PC-3 (cell line): Measurements from ENCODE around the gene OLR1. TPM values are rescaled to one million over a fixed set of nuclear protein-coding genes. Genes with fewer than 3 reads are reported as not detected.

Experiments
- ATAC-seq: fragments of 200-7000 bp; cut with Tn5 transposase; 2 replicates; pipeline ENCODE4 v1.9.1; 2020; ENCODE audit warnings: mild to moderate bottlenecking, moderate library complexity
- BruUV-seq: library from RNA; stranded (reverse); fragments of 400-500 nt; replicated peaks from 2 replicates; lab custom pipeline; 2021; lab: Mats Ljungman, UMichigan
- CTCF ChIA-PET: fragments of 300-600 bp; sonication (Branson Sonifier 250); formaldehyde crosslinking; loops from one replicate; lab custom pipeline; 2022; ENCODE audit warnings: antibody characterized with exemption; lab: Charles Lee
- POLR2A ChIA-PET: fragments of 300-600 bp; sonication (Branson Sonifier 250); formaldehyde crosslinking; loops from one replicate; lab custom pipeline; 2022; ENCODE audit warnings: antibody characterized with exemption; ENCODE audit not compliant: unreplicated experiment; lab: Charles Lee
- DNase-seq: peaks from one replicate; pipeline ENCODE4 v3.0.0-alpha.2; 2015
- H2AFZ ChIP-seq: fragments of 300-600 bp; sonication (generic); 2 replicates; pipeline ENCODE4 v1.6.0; 2016; ENCODE audit warnings: antibody characterized with exemption, low read length
- H3F3A ChIP-seq: fragments of 300-600 bp; sonication (generic); one replicate; pipeline ENCODE4 v1.6.0; 2017; ENCODE audit warnings: antibody characterized with exemption, low read length, control low read depth, mild to moderate bottlenecking; ENCODE audit not compliant: unreplicated experiment
- H3K27ac ChIP-seq: fragments of 300-600 bp; sonication (generic); 2 replicates; pipeline ENCODE4 v1.5.1; 2016; ENCODE audit warnings: mild to moderate bottlenecking, low read length
- H3K27me3 ChIP-seq: fragments of 300-600 bp; sonication (generic); 2 replicates; pipeline ENCODE4 v1.6.1; 2016; ENCODE audit warnings: low read length, mixed read lengths
- H3K36me3 ChIP-seq: fragments of 300-600 bp; sonication (generic); 2 replicates; pipeline ENCODE4 v1.6.1; 2016; ENCODE audit warnings: low read depth, mixed run types, low read length, mixed read lengths
- H3K4me1 ChIP-seq: fragments of 300-600 bp; sonication (generic); 2 replicates; pipeline ENCODE4 v1.5.1; 2016; ENCODE audit warnings: low read length; ENCODE audit not compliant: insufficient read depth
- H3K4me2 ChIP-seq: fragments of 300-600 bp; sonication (generic); 2 replicates; pipeline ENCODE4 v1.6.0; 2016; ENCODE audit warnings: low read length
- H3K4me3 ChIP-seq: fragments of 300-600 bp; sonication (generic); 2 replicates; pipeline ENCODE4 v1.5.1; 2016; ENCODE audit warnings: mild to moderate bottlenecking, low read length, mixed read lengths
- H3K79me2 ChIP-seq: fragments of 300-600 bp; sonication (generic); 2 replicates; pipeline ENCODE4 v1.6.1; 2017; ENCODE audit warnings: low read length, mixed read lengths
- H3K9ac ChIP-seq: fragments of 300-600 bp; sonication (generic); 2 replicates; pipeline ENCODE4 v1.6.0; 2016; ENCODE audit warnings: mild to moderate bottlenecking, low read length
- H3K9me2 ChIP-seq: fragments of 300-600 bp; sonication (generic); replicated peaks from 2 replicates; pipeline ENCODE4 v1.6.1; 2016; ENCODE audit warnings: mixed run types, low read length, mixed read lengths
- H3K9me3 ChIP-seq: fragments of 300-600 bp; sonication (generic); 2 replicates; pipeline ENCODE4 v1.6.1; 2016; ENCODE audit warnings: low read length, mixed read lengths
- H4K20me1 ChIP-seq: fragments of 300-600 bp; sonication (generic); 2 replicates; pipeline ENCODE4 v1.6.1; 2016; ENCODE audit warnings: low read length, mixed read lengths
- EZH2 ChIP-seq: fragments of 300-600 bp; sonication (generic); IDR thresholded peaks from one replicate; pipeline ENCODE4 v1.6.1; 2017; ENCODE audit warnings: antibody characterized with exemption, mild to moderate bottlenecking, low read length; ENCODE audit not compliant: unreplicated experiment
- EZH2phosphoT487 ChIP-seq: fragments of 300-600 bp; sonication (generic); IDR thresholded peaks from 2 replicates; pipeline ENCODE4 v1.6.1; 2018; ENCODE audit warnings: mild to moderate bottlenecking, antibody characterized with exemption, low read length, borderline replicate concordance
- intact Hi-C: fragments of 100-400 bp; cut with micrococcal nuclease; formaldehyde crosslinking; loops from 2 replicates; pipeline ENCODE4 v1.9.0; 2023
- total RNA-seq: library from RNA; depleted of rRNA; stranded (reverse); fragments of >200 nt; gene quantifications from 2 replicates; pipeline ENCODE4 v1.2.3, GENCODE V29; 2014
- TF ChIP-seq, protein P1 (sequence below): fragments of 300-600 bp; sonication (generic); conservative IDR thresholded peaks from 2 replicates; pipeline ENCODE4 v1.5.1; 2017; ENCODE audit warnings: antibody characterized with exemption, low read depth, mild to moderate bottlenecking, low read length

Gene OLR1
- total RNA-seq, 1 experiment from 2014 or later, result 0.80 TPM

DNA sequence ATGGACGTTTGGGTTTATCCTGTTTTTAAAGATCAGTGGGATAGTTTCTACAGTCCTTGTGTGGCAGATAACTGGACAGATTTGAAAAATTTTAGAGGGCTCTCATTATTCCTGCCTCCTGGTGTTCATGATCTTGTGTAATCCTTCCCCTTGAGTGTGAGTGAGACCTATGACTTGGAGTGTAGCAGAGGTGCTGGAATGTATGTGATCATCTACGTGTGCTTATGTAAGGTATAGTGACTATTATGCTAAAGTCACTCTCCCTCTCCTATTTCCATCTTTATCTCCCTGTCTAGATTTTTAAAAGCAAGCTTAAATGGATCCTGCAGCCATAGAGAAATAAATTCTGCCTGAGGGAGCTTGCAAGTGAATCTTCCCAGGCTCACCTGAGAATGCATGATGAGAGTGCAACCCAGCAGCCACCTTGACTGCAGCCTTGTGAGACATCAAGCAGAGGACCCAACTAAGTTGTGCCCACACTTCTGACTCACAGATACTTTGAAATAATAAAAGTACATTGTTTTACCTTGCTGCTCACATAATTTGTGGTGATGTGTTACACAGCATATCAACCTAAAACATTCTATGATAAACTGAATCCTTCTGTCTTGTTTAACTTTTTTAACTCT, 3.2 kb upstream of the OLR1 start:
- no peaks in the 10 kb centered on the region for H3F3A ChIP-seq
- no peak for DNase-seq
- TF ChIP-seq EZH2phosphoT487, result no peak
- TF ChIP-seq, protein P1, sequence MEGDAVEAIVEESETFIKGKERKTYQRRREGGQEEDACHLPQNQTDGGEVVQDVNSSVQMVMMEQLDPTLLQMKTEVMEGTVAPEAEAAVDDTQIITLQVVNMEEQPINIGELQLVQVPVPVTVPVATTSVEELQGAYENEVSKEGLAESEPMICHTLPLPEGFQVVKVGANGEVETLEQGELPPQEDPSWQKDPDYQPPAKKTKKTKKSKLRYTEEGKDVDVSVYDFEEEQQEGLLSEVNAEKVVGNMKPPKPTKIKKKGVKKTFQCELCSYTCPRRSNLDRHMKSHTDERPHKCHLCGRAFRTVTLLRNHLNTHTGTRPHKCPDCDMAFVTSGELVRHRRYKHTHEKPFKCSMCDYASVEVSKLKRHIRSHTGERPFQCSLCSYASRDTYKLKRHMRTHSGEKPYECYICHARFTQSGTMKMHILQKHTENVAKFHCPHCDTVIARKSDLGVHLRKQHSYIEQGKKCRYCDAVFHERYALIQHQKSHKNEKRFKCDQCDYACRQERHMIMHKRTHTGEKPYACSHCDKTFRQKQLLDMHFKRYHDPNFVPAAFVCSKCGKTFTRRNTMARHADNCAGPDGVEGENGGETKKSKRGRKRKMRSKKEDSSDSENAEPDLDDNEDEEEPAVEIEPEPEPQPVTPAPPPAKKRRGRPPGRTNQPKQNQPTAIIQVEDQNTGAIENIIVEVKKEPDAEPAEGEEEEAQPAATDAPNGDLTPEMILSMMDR, result no peak
- TF ChIP-seq EZH2, result no peak
- no peaks in the 10 kb centered on the region for H3K9me2 ChIP-seq
- no peaks in the 10 kb centered on the region for H4K20me1 ChIP-seq
- H3K27me3 ChIP-seq, result no peaks in the 10 kb centered on the region
- H3K9me3 ChIP-seq, result no peaks in the 10 kb centered on the region
- BruUV-seq, result no TSS peak
- no peak overlapping the region for H3K4me2 ChIP-seq
- intact Hi-C loops, result no loop called here
- POLR2A ChIA-PET, result no interaction called here
- no peaks in the 10 kb centered on the region for H3K79me2 ChIP-seq
- H3K4me1 ChIP-seq, result peaks cover 13% of the 10 kb centered on the region
- no peak overlapping the region for H2AFZ ChIP-seq
- no peak for ATAC-seq
- H3K36me3 ChIP-seq, result no peaks in the 10 kb centered on the region
- no peak overlapping the region for H3K27ac ChIP-seq
- no peak overlapping the region for H3K9ac ChIP-seq
- H3K4me3 ChIP-seq, result no peak overlapping the region
- CTCF ChIA-PET, result interaction anchor here (1.0 kb wide), 1 partner anchor 22 kb away, joined by 9 read pairs; no protein-coding TSS in a partner anchor

DNA sequence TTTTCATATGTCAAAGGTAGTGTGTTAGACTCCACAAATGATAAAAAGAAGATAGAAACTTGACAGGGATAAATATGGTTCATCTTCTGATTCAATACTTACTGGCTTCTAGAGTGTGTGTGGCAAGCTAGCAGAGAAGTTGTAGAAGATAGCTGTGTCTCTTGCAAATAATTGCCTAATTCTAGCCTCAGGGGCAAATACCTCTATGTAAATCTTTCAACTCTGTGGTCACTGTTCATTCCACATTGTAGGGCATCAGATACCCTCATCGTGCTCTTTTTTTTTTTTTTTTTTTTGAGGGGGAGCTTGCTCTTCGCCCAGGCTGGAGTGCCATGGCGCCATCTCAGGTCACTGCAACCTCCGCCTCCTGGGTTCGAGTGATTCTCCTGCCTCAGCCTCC, 1.7 kb downstream of the OLR1 start:
- DNase-seq (peak; percentile 38), ATAC-seq (no peak)
- BruUV-seq, result no TSS peak
- Histone ChIP-seq H3K9me3 (no peaks in the 10 kb centered on the region), H3K4me1 (no peaks in the 10 kb centered on the region), H3K79me2 (no peaks in the 10 kb centered on the region), H4K20me1 (no peaks in the 10 kb centered on the region), H3K4me3 (no peak overlapping the region), H3K27me3 (no peaks in the 10 kb centered on the region), H3K36me3 (no peaks in the 10 kb centered on the region), H3K9ac (no peak overlapping the region), H3F3A (no peaks in the 10 kb centered on the region), H3K9me2 (no peaks in the 10 kb centered on the region), H2AFZ (no peak overlapping the region), H3K4me2 (no peak overlapping the region), H3K27ac (no peak overlapping the region)
- ChIA-PET CTCF (no interaction called here), POLR2A (no interaction called here)
- intact Hi-C loops, result no loop called here
- TF ChIP-seq EZH2phosphoT487 (no peak), EZH2 (no peak)
- TF ChIP-seq, protein P1, result no peak

DNA sequence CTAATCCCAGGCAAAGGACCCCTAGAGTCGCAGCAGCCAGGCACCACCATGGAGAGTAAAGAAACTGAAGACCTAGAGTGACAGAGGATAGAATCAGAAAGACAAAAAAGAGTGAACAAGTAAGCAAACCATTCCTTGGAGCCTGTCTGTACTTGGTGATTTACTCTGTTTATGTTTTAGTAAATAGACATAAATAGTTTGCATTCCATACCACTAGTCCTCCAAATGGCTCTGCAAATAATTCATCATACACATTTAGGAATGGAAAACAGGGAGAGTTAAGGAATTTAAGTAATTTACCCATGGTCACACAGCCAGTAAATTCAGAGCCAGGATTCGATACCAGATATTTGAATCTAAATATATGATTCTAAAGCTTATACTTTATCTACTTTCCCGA, 2.8 kb downstream of the OLR1 start:
- Histone ChIP-seq H3K36me3 (no peaks in the 10 kb centered on the region), H3F3A (no peaks in the 10 kb centered on the region), H3K4me1 (no peaks in the 10 kb centered on the region), H2AFZ (no peak overlapping the region), H3K27ac (no peak overlapping the region), H3K9me3 (no peaks in the 10 kb centered on the region), H3K27me3 (no peaks in the 10 kb centered on the region), H3K9ac (no peak overlapping the region), H3K9me2 (no peaks in the 10 kb centered on the region), H3K79me2 (no peaks in the 10 kb centered on the region), H3K4me3 (no peak overlapping the region), H3K4me2 (no peak overlapping the region), H4K20me1 (no peaks in the 10 kb centered on the region)
- POLR2A ChIA-PET, result interaction anchor here (0.7 kb wide), 1 partner anchor 451 kb away, joined by 3 read pairs; no protein-coding TSS in a partner anchor
- TF ChIP-seq, protein P1, result no peak
- TF ChIP-seq EZH2phosphoT487, result no peak
- TF ChIP-seq EZH2, result no peak
- no TSS peak for BruUV-seq
- intact Hi-C loops, result no loop called here
- CTCF ChIA-PET, result no interaction called here
- no peak for ATAC-seq
- DNase-seq, result peak; percentile 38
